ENCODE results near the gene MPND.

Gene MPND

DNA sequence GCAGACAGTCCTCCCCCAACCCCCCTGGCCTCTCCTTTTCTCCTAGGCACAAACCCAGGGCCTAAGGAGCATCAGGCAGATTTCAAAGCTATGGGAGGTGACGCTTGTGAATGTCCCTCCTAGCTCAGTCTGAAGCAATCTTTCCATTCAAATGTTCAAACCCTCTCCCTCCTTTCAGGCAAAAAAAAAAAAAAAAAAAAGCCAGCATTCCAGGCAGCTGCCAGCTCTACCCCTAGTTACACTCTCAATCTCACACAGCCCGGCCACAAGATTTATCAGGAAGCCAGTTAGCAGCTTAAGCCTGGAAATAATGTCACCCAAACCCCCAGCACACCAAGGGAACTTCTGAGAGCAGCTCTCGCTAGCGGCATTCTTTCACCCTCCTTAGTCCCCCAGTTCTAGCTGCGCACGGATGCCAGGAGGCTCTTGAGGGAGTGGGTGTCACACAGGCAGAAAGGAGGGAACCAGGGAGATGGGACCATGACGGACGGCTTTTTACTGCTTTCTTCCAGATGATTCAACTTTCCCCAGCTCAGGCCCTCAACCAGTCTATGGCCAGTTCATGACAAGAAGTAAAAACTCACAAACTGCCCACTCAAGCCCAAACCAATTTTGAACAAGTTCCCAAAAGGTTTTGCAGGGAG lies 50.7 kb downstream of the MPND start:
- TF ChIP-seq GATA3 (IDR thresholded peaks at IDR 0.05; ENCODE audit: low read depth, low read length) (no peak), GATA2 (IDR thresholded peaks at IDR 0.05; ENCODE audit: low read depth, low read length) (no peak)

DNA sequence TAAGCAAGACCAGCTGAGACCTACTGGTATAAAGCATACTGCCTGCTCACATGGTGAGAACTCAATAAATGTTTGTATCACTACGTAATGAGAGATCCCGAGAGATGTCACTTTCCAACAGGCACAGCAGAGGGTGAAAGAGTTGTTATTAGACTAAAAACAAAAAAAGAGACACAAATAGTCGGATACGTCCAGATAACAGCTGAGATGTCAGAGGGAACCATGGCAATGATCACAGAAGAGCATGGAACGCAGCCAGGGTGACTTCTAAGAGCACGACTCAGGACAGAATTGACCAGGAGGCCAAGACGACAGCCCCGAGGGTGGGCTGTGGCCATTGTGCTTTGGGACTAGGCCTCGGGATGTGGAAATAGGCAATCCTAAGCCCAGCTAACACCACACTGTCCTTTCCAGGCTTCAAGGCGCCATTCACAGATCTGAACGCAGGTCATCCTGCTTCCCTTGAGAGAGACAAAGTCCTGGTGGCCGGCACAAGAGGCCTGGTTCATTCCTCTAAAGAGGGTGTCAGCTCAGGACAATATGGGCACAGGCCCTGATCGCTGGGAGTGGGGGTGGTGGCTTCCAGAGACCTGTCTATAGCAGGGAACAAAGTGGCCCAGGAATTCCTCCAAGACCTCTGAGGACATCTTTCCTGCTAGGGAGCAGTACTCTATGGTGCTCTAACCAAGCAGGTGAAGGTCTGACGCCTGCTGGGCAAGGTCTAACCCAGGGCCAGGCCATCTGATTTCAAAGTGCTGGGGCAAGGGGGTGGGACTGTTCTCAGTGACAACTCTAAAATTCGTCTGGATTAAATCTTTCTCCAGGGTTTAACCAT lies 53.8 kb downstream of the MPND start:
- TF ChIP-seq GATA3 (IDR thresholded peaks at IDR 0.05; ENCODE audit: low read depth, low read length) (no peak), GATA2 (IDR thresholded peaks at IDR 0.05; ENCODE audit: low read depth, low read length) (no peak)

DNA sequence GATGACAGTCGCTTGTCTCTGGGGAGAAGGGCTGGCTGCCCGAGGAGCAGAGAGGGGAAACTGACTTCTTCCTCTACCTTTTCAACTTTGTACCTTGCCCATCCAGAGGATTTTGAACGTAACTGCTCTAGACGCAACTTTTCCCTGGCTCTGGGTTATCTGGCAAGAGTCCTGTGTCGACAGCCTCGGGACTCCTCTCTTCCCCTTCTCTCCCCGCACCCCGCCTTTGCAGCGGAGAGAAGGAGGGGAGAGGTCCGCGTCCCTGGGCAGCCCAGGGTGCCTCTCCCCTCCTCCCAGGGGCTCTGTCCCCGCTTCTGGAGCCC lies 56.4 kb downstream of the MPND start:
- TF ChIP-seq GATA2 (IDR thresholded peaks at IDR 0.05; ENCODE audit: low read depth, low read length), result no peak
- TF ChIP-seq GATA3 (IDR thresholded peaks at IDR 0.05; ENCODE audit: low read depth, low read length), result no peak

DNA sequence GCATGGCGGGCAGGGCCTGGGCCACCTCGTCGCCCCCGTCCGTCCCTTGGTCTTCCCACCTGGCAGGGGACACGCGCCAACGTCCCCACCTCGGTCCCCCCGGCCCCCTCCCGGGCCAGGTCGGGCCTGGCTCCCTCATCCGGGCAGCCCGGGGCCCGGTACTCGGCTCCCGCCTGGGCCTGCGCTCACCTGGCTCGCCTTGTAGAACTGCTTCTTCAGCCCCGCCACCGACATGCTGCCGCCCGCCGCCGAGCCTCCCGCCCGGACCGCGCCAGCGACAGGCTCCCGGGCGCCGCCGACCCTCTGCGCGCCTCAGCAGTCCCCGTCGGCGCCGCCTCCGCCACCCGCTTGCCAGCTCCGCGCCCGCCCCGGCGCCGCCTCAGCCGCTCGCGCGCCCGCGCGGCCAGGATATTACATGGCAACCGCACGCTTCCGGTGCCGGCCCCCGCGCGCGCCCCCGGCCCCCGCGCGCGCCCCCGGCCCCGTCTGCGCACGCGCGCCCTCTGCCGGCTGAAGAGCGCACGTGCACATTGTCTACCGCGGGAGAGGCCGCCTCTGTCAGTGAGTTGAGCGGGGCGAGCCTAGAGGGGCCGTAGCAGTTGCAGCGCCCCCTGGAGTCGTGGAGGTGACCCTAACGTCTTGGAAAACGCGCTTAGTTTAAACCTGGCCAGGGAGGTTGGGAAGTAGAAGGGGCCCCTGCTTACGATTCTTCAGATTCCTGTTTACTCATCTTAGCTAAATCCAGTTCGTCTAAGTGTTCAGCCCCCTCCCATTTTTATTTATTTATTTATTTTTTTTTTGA lies 57.0 kb downstream of the MPND start, which contains the start of gene SH3GL1:
Gene SH3GL1, minus strand, starts transcription at position 413 of the 802 bp plus-strand sequence. Its CDS starts 179 bp downstream, at position 234.
- TF ChIP-seq GATA3 (IDR thresholded peaks at IDR 0.05; ENCODE audit: low read depth, low read length), result no peak
- no peak for TF ChIP-seq GATA2 (IDR thresholded peaks at IDR 0.05; ENCODE audit: low read depth, low read length)

DNA sequence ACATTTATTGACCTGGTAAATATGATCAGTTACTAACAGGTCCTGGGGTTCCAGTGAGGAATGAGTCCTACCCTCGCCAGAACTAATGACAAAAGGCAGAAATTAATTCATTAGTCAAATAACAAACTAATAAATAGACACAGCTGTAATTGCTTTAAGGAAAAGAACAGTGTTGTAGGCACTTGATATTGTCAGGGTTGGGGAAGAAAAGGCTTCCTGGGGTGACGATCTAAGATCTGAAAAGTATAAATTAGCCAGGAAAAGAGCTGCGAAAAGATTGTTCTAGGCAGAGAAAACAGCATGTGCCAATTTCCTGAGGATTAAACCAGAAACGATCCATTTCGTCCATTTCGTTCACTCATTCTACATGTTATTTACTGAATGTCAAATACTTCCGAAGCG lies 58.4 kb downstream of the MPND start:
- no peak for TF ChIP-seq GATA3 (IDR thresholded peaks at IDR 0.05; ENCODE audit: low read depth, low read length)
- TF ChIP-seq GATA2 (IDR thresholded peaks at IDR 0.05; ENCODE audit: low read depth, low read length), result no peak

DNA sequence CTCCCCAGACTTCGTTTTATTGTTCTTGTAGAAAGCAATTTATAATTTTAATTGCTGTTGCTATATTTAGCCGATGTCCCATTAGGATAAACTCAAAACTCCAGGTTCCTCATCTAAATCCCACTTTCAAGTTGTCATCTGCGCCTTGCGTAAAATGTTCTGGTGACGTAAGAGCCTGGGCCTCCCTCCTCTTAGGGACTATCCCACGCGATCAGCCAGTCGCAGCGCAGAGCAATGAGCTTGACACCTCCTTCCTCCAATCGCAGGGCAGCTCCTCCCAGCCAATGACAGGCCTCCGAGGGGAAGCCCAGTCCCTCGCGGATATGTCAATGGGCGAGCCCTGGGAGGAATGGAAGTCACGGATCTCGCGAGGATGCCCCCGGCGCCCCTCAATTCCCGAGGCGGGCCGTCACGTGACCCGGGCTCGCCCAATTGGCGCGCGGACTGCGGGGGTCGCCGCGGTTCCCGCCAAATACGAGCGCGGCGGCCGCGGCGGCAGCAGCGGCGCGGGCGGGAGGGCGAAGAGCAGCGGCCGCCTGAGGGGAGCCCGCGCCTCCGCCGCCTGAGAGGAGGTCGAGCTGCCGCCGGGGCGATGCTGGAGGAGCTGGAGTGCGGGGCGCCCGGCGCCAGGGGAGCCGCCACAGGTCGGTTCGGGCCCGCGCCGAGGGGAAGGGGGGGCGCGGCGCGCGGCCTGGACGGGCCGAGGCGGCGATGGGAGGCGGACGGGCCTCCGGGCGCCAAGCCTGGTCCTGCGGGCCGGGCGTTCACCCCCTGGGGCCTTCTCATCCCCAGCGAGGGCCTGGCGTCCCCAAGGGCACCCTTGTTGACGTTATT lies 59.0 kb downstream of the MPND start, which contains the start of gene CHAF1A:
Gene CHAF1A, plus strand, starts transcription at position 470 of the 834 bp plus-strand sequence. Its CDS starts 123 bp downstream, at position 593.
- TF ChIP-seq GATA3 (IDR thresholded peaks at IDR 0.05; ENCODE audit: low read depth, low read length) (no peak), GATA2 (IDR thresholded peaks at IDR 0.05; ENCODE audit: low read depth, low read length) (no peak)

DNA sequence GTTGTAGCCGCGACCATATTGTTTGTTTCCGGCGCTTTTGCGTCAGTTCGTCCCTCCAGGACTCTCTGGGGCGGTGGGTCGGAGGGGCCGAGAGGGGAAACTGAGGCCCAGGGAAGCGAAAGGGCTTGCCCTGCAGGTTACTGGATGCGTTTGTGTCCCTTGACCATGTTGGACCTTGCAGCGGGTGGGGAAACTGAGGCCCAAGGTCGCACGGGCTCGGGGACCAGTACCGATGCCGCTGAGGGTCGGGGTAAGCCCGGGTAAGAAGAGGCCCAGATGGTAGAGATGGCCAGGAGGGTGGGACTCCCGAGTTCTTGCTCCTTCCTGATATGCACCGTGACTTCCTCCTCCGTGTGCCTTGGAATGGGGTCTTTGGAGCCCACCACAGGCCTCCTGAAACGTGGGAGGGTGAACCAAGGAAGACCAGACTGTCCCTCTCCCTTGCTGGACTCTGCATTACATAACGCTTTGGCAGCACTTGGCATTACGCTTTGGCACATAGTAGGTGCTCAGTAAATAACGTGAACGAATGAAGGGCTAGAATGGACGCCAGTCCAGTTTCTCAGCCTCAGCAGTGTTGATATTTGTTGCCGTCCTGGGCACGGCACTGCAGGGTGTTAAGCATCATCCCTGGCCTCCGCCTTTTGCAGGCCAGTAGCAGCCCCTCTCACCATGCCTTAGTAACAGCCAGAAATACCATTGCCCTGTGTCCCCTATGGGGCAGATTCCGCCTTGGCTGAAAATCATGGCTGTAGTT lies 59.8 kb downstream of the MPND start:
- TF ChIP-seq GATA3 (IDR thresholded peaks at IDR 0.05; ENCODE audit: low read depth, low read length) (no peak), GATA2 (IDR thresholded peaks at IDR 0.05; ENCODE audit: low read depth, low read length) (no peak)

DNA sequence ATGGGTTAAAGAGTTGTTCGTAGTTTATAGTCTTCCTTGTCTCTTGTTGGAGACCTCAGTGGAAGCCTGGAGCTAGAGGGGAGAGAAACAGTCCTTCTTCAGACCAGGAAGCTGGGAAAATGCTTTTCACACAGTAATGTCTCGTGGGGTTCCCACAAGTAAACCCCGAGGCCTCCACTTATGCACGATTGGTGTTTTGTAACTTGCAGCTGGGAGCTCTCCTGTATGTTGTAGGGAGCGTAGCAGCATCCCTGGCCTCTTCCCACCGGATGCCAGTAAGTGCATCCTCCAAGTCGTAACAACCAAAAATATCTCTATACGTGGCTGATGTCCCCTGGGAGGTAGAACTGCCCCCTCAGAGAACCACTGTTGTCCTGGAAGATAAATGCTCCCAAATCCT lies 62.6 kb downstream of the MPND start:
- TF ChIP-seq GATA2 (IDR thresholded peaks at IDR 0.05; ENCODE audit: low read depth, low read length) (no peak), GATA3 (IDR thresholded peaks at IDR 0.05; ENCODE audit: low read depth, low read length) (no peak)

DNA sequence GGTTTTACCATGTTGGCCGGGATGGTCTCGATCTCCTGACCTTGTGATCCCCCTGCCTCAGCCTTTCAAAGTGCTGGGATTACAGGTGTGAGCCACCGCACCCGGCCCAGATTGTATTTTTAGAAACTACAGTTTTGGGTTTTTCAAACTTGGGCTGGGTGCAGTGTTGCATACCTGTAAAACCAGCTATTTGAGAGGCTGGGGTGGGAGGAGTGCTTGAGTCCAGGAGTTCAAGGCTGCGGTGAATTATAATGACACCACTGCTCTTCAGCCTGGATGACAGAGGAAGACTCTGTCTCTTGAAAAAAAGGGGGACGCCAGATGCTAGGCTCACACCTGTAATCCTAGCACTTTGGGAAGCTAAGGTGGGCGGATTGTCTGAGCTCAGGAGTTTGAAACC lies 63.3 kb downstream of the MPND start:
- TF ChIP-seq GATA3 (IDR thresholded peaks at IDR 0.05; ENCODE audit: low read depth, low read length) (no peak), GATA2 (IDR thresholded peaks at IDR 0.05; ENCODE audit: low read depth, low read length) (no peak)

DNA sequence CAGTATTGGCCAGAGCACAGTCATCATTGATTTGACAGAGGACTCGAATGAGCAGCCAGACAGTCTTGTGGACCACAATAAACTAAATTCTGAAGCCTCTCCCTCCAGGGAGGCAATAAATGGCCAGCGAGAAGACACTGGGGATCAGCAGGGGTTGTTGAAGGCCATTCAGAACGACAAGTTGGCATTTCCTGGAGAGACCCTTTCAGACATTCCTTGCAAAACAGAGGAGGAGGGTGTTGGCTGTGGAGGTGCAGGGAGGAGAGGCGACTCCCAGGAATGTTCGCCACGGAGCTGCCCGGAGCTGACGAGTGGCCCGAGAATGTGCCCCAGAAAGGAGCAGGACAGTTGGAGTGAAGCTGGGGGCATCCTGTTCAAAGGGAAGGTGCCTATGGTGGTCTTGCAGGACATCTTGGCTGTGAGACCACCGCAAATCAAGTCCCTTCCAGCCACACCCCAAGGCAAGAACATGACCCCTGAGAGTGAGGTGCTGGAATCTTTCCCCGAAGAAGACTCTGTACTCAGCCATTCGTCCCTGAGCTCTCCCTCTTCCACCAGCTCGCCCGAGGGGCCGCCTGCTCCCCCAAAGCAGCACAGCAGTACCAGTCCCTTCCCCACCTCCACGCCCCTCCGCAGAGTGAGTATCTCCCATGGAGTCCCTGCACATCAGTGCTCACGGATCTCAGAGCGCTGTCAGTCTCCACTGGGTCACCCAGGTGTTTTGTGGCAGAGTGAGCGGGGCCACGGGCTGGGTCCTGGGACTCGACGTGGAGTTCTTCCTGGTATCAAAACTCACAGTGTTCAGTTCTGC lies 66.0 kb downstream of the MPND start:
- TF ChIP-seq GATA3 (IDR thresholded peaks at IDR 0.05; ENCODE audit: low read depth, low read length), result no peak
- no peak for TF ChIP-seq GATA2 (IDR thresholded peaks at IDR 0.05; ENCODE audit: low read depth, low read length)
